Measurements from ENCODE around the gene PEDS1. TPM values are rescaled to one million over a fixed set of nuclear protein-coding genes. Genes with fewer than 3 reads are reported as not detected.

PEDS1 gene
- total and polyA plus RNA-seq, 2 of the 8 experiments (the other 6 are each of a cell fraction or from before 2014, with no cell fraction given), result 28.9 to 75.9 TPM

GRCh38 chr20:50127587-50128519 lies 25.7 kb downstream of the PEDS1 start:
- H3K4me3 ChIP-seq (ENCODE audit: extremely low read depth in 1 of 4, insufficient read depth in 2 of 4, low read depth in 3 of 4, low read length in 4 of 4), result no peak overlapping the region
- TF ChIP-seq SIN3A (conservative IDR thresholded peaks at IDR 0.05 in 1 of 2, IDR thresholded peaks at IDR 0.05 in 1 of 2; ENCODE audit: low read depth in 1 of 2, low read length in 2 of 2) (no peak), YY1 (IDR thresholded peaks at IDR 0.05; ENCODE audit: low read depth, low read length) (no peak), SRF (IDR thresholded peaks at IDR 0.05; ENCODE audit: low read depth, low read length) (no peak), NRF1 (IDR thresholded peaks at IDR 0.05; ENCODE audit: low read depth, low read length) (no peak), ASH2L (IDR thresholded peaks at IDR 0.05; ENCODE audit: low read length) (no peak), POU5F1 (IDR thresholded peaks at IDR 0.05; ENCODE audit: low read depth, low read length) (no peak), ATF2 (IDR thresholded peaks at IDR 0.05; ENCODE audit: low read length) (no peak)
- TF ChIP-seq, protein P1, sequence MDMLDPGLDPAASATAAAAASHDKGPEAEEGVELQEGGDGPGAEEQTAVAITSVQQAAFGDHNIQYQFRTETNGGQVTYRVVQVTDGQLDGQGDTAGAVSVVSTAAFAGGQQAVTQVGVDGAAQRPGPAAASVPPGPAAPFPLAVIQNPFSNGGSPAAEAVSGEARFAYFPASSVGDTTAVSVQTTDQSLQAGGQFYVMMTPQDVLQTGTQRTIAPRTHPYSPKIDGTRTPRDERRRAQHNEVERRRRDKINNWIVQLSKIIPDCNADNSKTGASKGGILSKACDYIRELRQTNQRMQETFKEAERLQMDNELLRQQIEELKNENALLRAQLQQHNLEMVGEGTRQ (IDR thresholded peaks at IDR 0.05; ENCODE audit: low read length), result no peak

More at GRCh38 chr20:50127587-50128519, 25.7 kb downstream of the PEDS1 start:
- FAIRE-seq (no peak), DNase-seq (ENCODE audit: low read depth in 1 of 2, low spot score in 2 of 2) (no peak)
- Histone ChIP-seq H3K36me3 (ENCODE audit: control insufficient read depth in 2 of 4, insufficient read depth in 4 of 4, low read length in 3 of 4) (peaks cover 6 to 44% (median 26%) of the 10 kb centered on the region in 4 experiments; a peak in 7 of 8 replicates), H3K4ac (replicated peaks; ENCODE audit: insufficient read length, low read depth, low read length) (no peak overlapping the region), H4K5ac (ENCODE audit: insufficient read length, low read depth, low read length) (no peak overlapping the region), H3K56ac (replicated peaks; ENCODE audit: insufficient read length, low read depth, low read length) (no peak overlapping the region), H2BK12ac (ENCODE audit: low read depth, low read length) (no peak overlapping the region), H4K91ac (replicated peaks; ENCODE audit: insufficient read length, low read length) (no peak overlapping the region), H3K23ac (ENCODE audit: insufficient read length) (no peak overlapping the region), H2BK120ac (replicated peaks; ENCODE audit: low read depth, low read length) (no peak overlapping the region), H3K27me3 (replicated peaks in 1 of 4; ENCODE audit: control insufficient read depth in 3 of 4, extremely low read depth in 1 of 4, insufficient read depth in 3 of 4, low read length in 3 of 4) (no peaks in the 10 kb centered on the region), H4K8ac (ENCODE audit: extremely low read depth, insufficient read depth, low read length) (no peak overlapping the region), H3K79me2 (ENCODE audit: control insufficient read depth in 1 of 2, insufficient read depth in 2 of 2, low read length in 2 of 2) (no peaks in the 10 kb centered on the region), H4K20me1 (replicated peaks in 1 of 2; ENCODE audit: control insufficient read depth in 1 of 2, insufficient read depth in 2 of 2, low read length in 2 of 2) (peaks cover 3 to 19% of the 10 kb centered on the region in 2 experiments), H2BK15ac (ENCODE audit: low read length) (no peak overlapping the region), H3K18ac (ENCODE audit: extremely low read depth, low read length) (no peak overlapping the region), H3K9ac (replicated peaks in 1 of 4; ENCODE audit: extremely low read depth in 1 of 4, low read depth in 3 of 4, low read length in 3 of 4) (no peak overlapping the region), H3K14ac (ENCODE audit: insufficient read length) (no peak overlapping the region), H2BK5ac (ENCODE audit: low read depth, low read length) (no peak overlapping the region), H2BK20ac (ENCODE audit: low read length) (no peak overlapping the region), H3K23me2 (ENCODE audit: low read depth, low read length) (no peaks in the 10 kb centered on the region), H2AK5ac (ENCODE audit: low read depth, low read length) (no peak overlapping the region), H3K27ac (ENCODE audit: low read depth, low read length) (no peak overlapping the region), H3K79me1 (ENCODE audit: low read depth, low read length) (no peaks in the 10 kb centered on the region; the same call in 1 of the 2 replicates), H3K4me2 (ENCODE audit: insufficient read depth in 1 of 2, low read depth in 2 of 2, low read length in 2 of 2) (no peak overlapping the region), H3K4me1 (replicated peaks in 1 of 4; ENCODE audit: control insufficient read depth in 3 of 4, insufficient read depth in 4 of 4, low read length in 3 of 4) (no peaks in the 10 kb centered on the region), H3K9me3 (ENCODE audit: insufficient read depth in 2 of 2, low read depth in 1 of 2, low read length in 1 of 2) (no peaks in the 10 kb centered on the region), H2AFZ (ENCODE audit: low read length) (no peak overlapping the region)
- 92% methylated on average over 28 of the region's 28 CpGs; no CpG with 5 or more reads in 1 of the 2 experiments for WGBS, 2 experiments (ENCODE audit: extremely low coverage in 1 of 2, insufficient coverage in 1 of 2, insufficient read length in 1 of 2, insufficient replicate concordance in 2 of 2, low coverage in 1 of 2, low lambda C conversion rate in 2 of 2, missing lambda C conversion rate in 1 of 2)
- CTCF ChIA-PET (ENCODE audit: partially characterized antibody), result interaction anchor here (0.9 to 13.0 kb wide), 6 partner anchors 6 to 51 kb away, joined by 3 to 208 read pairs (median 6); no protein-coding TSS in a partner anchor
- POLR2A ChIA-PET (ENCODE audit: partially characterized antibody), result interaction anchor here (0.8 to 2.0 kb wide), 3 partner anchors 7 to 26 kb away, joined by 3 to 5 read pairs (median 3); no protein-coding TSS in a partner anchor
